Esophagus muscularis mucosa (tissue), 4 donors: Measurements from ENCODE around the gene GALNTL6. TPM values are rescaled to one million over a fixed set of nuclear protein-coding genes. Genes with fewer than 3 reads are reported as not detected.

ENCODE experiments used
- DNase-seq: peaks from one replicate; pipeline ENCODE4 v3.0.0-alpha.2; 2017; ENCODE audit errors: extremely low spot score
- H3K27ac ChIP-seq, 4 donors: fragments of 200-600 bp; sonication (generic); replicated peaks in 1 of 4; 1 replicate in 3 of 4; 2 replicates in 1 of 4; pipeline ENCODE4 v1.5.1; 2016 to 2019; ENCODE audit warnings: mild to moderate bottlenecking in 1 of 4
- H3K27me3 ChIP-seq, 4 donors: fragments of 200-600 bp; sonication (generic); one replicate each; pipeline versions ENCODE4 v1.5.1 to v1.6.0; 2016 to 2019
- H3K36me3 ChIP-seq, 4 donors: fragments of 200-600 bp; sonication (generic); one replicate each; pipeline ENCODE4 v1.5.1; 2016 to 2019
- H3K4me1 ChIP-seq, 4 donors: fragments of 200-600 bp; sonication (generic); one replicate each; pipeline ENCODE4 v1.5.1; 2016 to 2019
- H3K4me3 ChIP-seq, 4 donors: fragments of 200-600 bp; sonication (generic); 1 replicate in 2 of 4; 2 replicates in 2 of 4; pipeline ENCODE4 v1.5.1; 2016 to 2019; ENCODE audit warnings: mild to moderate bottlenecking in 4 of 4, moderate library complexity in 1 of 4
- H3K9me3 ChIP-seq, 4 donors: fragments of 200-600 bp; sonication (generic); 1 replicate in 3 of 4; 2 replicates in 1 of 4; pipeline ENCODE4 v1.5.1; 2016 to 2019
- EP300 ChIP-seq: sonication (generic); formaldehyde crosslinking; IDR thresholded peaks from one replicate; pipeline ENCODE4 v1.6.1; 2017; ENCODE audit warnings: antibody characterized with exemption
- POLR2A ChIP-seq: fragments of 450-650 bp; IDR thresholded peaks from one replicate; pipeline ENCODE4 v1.6.1; 2017; ENCODE audit warnings: antibody characterized with exemption, moderate library complexity, mild to moderate bottlenecking, low read depth
- POLR2AphosphoS5 ChIP-seq, 2 donors: sonication (generic); formaldehyde crosslinking; IDR thresholded peaks; one replicate each; pipeline ENCODE4 v1.6.1; 2017; ENCODE audit warnings: antibody characterized with exemption in 2 of 2
- WGBS: methylation state at CpG from one replicate; pipeline ENCODE4 v1.1.5; 2018; 5-methylcytosine and 5-hydroxymethylcytosine counted together
- intact Hi-C: fragments of 100-400 bp; cut with DNase I; formaldehyde crosslinking; loops from one replicate; pipeline ENCODE4 v1.15.1; 2023
- total RNA-seq, 4 donors: library from RNA; depleted of rRNA; stranded (reverse); fragments of >200 nt; gene quantifications; one replicate each; pipeline versions ENCODE4 v1.1.0 to v1.2.1, GENCODE V29; 2016
- TF ChIP-seq, protein P1 (sequence below), 3 experiments: fragments of 200-600 bp in 2 of 3; fragments of 450-650 bp in 1 of 3; sonication (generic) in 2 of 3; IDR thresholded peaks; one replicate each; pipeline ENCODE4 v1.5.1; 2017 to 2019; ENCODE audit warnings: antibody characterized with exemption in 3 of 3, mild to moderate bottlenecking in 2 of 3, moderate library complexity in 1 of 3

The GALNTL6 gene
- total RNA-seq, 4 donors from 2014 or later, result 0.33 to 0.42 TPM; not detected in 2

DNA sequence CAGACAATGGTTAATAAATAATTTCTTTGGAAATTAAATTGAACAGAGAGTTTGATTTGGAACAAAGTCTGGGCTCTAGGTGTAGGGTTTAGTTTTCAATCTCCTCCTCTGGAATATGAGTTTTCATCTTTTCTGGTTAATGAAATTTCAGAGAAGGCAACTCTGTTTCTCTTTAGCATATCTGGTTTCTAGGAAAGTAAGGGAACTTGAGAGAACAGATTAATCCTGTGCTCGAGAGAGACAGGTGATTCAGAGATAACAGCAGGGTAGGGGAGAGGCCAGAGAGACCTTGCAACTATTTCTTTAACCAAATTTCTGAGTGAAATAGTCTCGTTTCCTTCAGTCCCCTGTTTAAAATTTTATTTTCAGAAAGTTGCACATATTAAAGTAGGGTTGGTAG, 275.4 kb downstream of the GALNTL6 start:
- intact Hi-C loops, result no loop called here
- H3K27me3 ChIP-seq, result no peaks in the 10 kb centered on the region

DNA sequence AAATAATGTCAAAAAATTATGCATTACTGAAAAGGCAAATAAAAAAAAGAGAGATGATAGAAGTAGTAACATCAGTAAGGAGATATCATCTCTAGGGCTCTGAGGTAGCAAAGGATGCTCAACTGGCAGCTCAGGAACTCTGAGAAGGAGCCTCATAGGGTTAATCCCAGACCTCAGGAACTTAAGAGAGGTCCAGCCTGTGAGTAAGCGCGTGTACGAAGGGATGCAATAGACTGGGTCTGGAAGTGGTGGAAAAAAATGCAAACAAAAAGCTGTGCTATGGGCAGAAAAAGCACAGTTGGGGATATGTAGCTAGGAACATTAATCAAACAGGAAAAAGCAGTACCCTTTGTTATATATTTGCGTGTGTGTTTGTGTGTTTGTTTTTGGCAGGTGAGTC, 282.0 kb downstream of the GALNTL6 start:
- intact Hi-C loops, result no loop called here
- H3K4me1 ChIP-seq, result no peaks in the 10 kb centered on the region
- H3K27ac ChIP-seq, result no peak overlapping the region
- no peaks in the 10 kb centered on the region for H3K27me3 ChIP-seq
- no peak for DNase-seq
- 73% methylated on average over 4 of the region's 4 CpGs for WGBS
- H3K36me3 ChIP-seq, result no peaks in the 10 kb centered on the region
- H3K4me3 ChIP-seq, result no peak overlapping the region
- TF ChIP-seq EP300 (no peak), POLR2AphosphoS5 (IDR thresholded peaks at IDR 0.05) (no peak), POLR2A (no peak)
- TF ChIP-seq, protein P1, sequence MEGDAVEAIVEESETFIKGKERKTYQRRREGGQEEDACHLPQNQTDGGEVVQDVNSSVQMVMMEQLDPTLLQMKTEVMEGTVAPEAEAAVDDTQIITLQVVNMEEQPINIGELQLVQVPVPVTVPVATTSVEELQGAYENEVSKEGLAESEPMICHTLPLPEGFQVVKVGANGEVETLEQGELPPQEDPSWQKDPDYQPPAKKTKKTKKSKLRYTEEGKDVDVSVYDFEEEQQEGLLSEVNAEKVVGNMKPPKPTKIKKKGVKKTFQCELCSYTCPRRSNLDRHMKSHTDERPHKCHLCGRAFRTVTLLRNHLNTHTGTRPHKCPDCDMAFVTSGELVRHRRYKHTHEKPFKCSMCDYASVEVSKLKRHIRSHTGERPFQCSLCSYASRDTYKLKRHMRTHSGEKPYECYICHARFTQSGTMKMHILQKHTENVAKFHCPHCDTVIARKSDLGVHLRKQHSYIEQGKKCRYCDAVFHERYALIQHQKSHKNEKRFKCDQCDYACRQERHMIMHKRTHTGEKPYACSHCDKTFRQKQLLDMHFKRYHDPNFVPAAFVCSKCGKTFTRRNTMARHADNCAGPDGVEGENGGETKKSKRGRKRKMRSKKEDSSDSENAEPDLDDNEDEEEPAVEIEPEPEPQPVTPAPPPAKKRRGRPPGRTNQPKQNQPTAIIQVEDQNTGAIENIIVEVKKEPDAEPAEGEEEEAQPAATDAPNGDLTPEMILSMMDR (IDR thresholded peaks at IDR 0.05), result no peak
- H3K9me3 ChIP-seq, result no peaks in the 10 kb centered on the region

More for the DNA sequence above, 275.4 kb downstream of the GALNTL6 start:
- DNase-seq, result no peak
- WGBS, result 58% methylated on average over 2 of the region's 2 CpGs
- no peaks in the 10 kb centered on the region for H3K4me1 ChIP-seq
- no peak overlapping the region for H3K27ac ChIP-seq
- H3K9me3 ChIP-seq, result no peaks in the 10 kb centered on the region
- H3K36me3 ChIP-seq, result no peaks in the 10 kb centered on the region
- H3K4me3 ChIP-seq, result no peak overlapping the region
- TF ChIP-seq EP300 (no peak), POLR2A (no peak), POLR2AphosphoS5 (IDR thresholded peaks at IDR 0.05) (no peak)
- TF ChIP-seq, protein P1 (IDR thresholded peaks at IDR 0.05), result no peak

DNA sequence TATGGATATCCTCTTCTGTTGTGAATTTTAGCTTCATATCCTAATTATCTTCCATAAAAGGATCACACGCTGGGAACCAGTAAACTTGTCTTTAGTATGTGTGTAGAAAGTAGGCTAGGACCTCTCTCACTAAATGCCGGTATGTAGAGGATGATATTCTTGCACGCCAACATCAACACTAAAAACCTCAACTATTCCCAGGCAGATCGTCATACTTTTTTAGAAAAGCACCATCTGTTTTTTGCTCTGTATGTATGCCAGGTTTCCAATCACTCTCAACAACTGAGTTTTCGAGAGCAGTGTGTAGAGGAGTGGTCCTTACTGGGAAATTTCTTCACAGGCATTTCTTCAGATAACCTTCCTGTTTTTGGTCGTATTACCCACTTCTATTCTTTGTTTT, 283.6 kb downstream of the GALNTL6 start:
- no peaks in the 10 kb centered on the region for H3K9me3 ChIP-seq
- no peaks in the 10 kb centered on the region for H3K4me1 ChIP-seq
- H3K36me3 ChIP-seq, result no peaks in the 10 kb centered on the region
- DNase-seq, result no peak
- no peak for TF ChIP-seq POLR2A
- TF ChIP-seq, protein P1 (IDR thresholded peaks at IDR 0.05), result no peak
- TF ChIP-seq EP300, result no peak
- no peak for TF ChIP-seq POLR2AphosphoS5 (IDR thresholded peaks at IDR 0.05)
- no peak overlapping the region for H3K4me3 ChIP-seq
- 67% methylated on average over 6 of the region's 6 CpGs for WGBS
- no peak overlapping the region for H3K27ac ChIP-seq
- H3K27me3 ChIP-seq, result no peaks in the 10 kb centered on the region
- intact Hi-C loops, result no loop called here

DNA sequence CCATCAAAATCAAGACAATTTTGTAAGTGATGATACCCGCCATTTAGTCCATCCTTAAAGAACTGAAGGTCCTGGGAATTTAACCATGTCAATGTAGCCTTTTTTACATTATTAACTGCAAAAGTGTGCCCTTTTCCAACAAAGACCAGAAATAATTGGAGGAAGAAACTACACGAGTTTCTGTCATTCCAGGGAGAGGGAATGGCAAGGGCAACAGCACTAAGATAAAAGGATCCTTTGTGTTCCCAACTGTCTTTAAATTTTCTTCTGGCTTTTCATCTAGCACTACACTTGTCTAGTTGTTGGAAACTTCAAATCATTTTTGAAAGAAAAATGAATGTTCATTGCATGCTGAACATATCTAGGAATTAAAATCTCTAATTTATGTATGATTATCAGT, 286.2 kb downstream of the GALNTL6 start:
- Histone ChIP-seq H3K9me3 (no peaks in the 10 kb centered on the region), H3K27me3 (no peaks in the 10 kb centered on the region), H3K27ac (no peak overlapping the region), H3K4me1 (no peaks in the 10 kb centered on the region), H3K4me3 (no peak overlapping the region), H3K36me3 (no peaks in the 10 kb centered on the region)
- TF ChIP-seq POLR2A (no peak), POLR2AphosphoS5 (IDR thresholded peaks at IDR 0.05) (no peak), EP300 (no peak)
- TF ChIP-seq, protein P1 (IDR thresholded peaks at IDR 0.05), result no peak
- intact Hi-C loops, result no loop called here
- 76% methylated on average over 2 of the region's 2 CpGs for WGBS
- DNase-seq, result no peak

DNA sequence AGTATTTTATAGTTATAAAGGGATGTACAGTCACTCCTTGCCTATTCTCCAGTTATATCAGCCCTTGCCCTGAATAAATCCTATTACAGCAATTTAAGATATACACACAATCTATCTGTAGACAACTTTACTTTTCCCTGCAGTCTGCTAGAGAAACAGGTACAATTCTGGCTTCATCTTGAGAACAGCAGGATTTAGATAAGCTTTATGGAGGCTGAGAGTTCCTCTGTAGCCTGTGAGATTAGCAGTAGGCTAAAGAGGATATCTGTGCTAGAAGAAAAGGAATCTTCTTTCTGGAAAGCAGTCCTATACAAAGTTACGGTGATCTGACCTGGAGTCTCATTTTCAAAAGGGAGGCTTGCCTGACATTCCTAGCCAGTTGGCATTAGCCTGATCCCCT, 290.3 kb downstream of the GALNTL6 start:
- Histone ChIP-seq H3K27me3 (no peaks in the 10 kb centered on the region), H3K4me3 (no peak overlapping the region), H3K36me3 (no peaks in the 10 kb centered on the region), H3K4me1 (no peaks in the 10 kb centered on the region), H3K27ac (no peak overlapping the region), H3K9me3 (no peaks in the 10 kb centered on the region)
- 94% methylated on average over 1 of the region's 1 CpG for WGBS
- TF ChIP-seq POLR2AphosphoS5 (IDR thresholded peaks at IDR 0.05), result no peak
- TF ChIP-seq, protein P1 (IDR thresholded peaks at IDR 0.05), result no peak
- TF ChIP-seq EP300, result no peak
- no peak for TF ChIP-seq POLR2A
- no peak for DNase-seq
- intact Hi-C loops, result no loop called here
